KOPT-K1 (cell line): ENCODE measurements around the gene MARK3.
"Not testable (repeated sequence)": the region's sequence is repeated elsewhere in the genome, so short reads cannot be mapped to it uniquely, and the experiment has no call there.

Source experiments
- H3K27ac ChIP-seq: fragments of 200-600 bp; sonication (generic); 2 replicates; pipeline ENCODE4 v1.5.1; 2016; ENCODE audit warnings: antibody characterized with exemption, mild to moderate bottlenecking, low read depth, low read length; ENCODE audit not compliant: poor library complexity, severe bottlenecking
- H3K36me3 ChIP-seq: fragments of 200-600 bp; sonication (generic); 2 replicates; pipeline ENCODE4 v1.5.1; 2017; ENCODE audit warnings: antibody characterized with exemption, mild to moderate bottlenecking, low read length, moderate library complexity; ENCODE audit not compliant: insufficient read depth
- H3K9me3 ChIP-seq: fragments of 200-600 bp; sonication (generic); 2 replicates; pipeline ENCODE4 v1.5.1; 2017; ENCODE audit warnings: antibody characterized with exemption, low read length, mild to moderate bottlenecking; ENCODE audit not compliant: insufficient read depth, poor library complexity, severe bottlenecking

The MARK3 gene

DNA sequence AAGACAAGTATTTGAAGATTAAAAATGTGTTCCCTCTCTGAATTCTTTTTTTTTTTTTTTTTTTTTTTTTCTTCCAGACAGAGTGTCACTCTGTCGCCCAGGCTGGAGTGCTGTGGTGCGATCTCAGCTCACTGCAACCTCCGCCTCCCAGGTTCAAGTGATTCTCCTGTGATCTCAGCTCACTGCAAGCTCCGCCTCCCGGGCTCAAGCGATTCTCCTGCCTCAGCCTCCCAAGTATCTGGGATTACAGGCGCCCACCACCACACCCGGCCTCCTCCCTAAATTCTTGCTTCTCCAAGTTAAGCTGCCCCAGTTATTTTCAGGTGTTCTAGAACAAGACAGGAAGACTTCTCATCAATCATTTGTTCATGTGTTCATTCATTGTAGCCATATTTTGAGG is 127.0 kb downstream of the MARK3 start:
- not testable (repeated sequence) for H3K9me3 ChIP-seq, H3K27ac ChIP-seq
- peaks cover 42% of the 10 kb centered on the region; the same call in 1 of the 2 replicates for H3K36me3 ChIP-seq

DNA sequence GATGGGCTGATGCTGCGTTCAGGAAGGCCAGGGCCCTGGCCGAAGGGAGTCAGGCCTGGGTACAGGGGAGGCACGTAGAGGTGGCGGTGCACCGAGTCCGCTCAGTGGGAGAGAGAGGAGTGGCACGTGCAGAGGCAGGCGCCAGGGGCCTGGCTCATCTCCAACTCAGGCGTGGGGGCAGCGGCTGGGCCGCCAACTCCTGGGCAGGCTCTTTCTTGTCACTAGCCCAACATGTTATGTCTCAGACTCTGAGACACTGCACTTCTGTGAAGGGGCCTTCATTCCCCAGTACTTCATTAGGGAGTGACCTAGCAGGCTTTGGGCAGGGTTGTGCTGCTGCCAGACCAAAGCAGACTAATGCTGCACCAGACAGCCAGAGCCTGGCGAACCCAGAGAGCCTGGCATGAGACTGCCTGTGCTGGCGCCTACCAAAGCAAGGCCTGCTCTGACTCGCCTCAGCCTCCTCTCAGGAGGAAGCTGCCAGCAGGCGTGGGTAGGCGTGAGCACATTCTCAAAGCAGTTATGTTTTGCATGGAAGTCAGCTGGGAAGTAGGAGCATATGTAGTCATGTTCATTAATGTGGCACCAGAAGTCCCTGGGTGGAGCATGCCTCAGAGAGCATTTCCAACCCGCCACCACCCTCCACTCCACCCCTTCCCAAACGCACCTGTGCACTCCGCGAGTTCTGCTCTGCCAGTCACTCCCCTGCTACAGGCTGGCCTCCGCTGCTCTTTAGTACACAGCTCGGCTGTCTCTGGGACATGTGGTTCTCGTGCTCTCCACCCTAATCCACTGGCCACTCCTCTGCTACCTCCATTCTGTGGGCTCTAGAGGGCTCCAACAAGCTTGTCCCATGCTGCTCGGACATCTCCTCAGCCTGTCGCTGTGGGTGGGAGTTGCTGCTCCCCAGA is 127.7 kb downstream of the MARK3 start:
- Histone ChIP-seq H3K9me3 (no peaks in the 10 kb centered on the region), H3K27ac (no peak overlapping the region), H3K36me3 (peaks cover 36% of the 10 kb centered on the region; the same call in 1 of the 2 replicates)

DNA sequence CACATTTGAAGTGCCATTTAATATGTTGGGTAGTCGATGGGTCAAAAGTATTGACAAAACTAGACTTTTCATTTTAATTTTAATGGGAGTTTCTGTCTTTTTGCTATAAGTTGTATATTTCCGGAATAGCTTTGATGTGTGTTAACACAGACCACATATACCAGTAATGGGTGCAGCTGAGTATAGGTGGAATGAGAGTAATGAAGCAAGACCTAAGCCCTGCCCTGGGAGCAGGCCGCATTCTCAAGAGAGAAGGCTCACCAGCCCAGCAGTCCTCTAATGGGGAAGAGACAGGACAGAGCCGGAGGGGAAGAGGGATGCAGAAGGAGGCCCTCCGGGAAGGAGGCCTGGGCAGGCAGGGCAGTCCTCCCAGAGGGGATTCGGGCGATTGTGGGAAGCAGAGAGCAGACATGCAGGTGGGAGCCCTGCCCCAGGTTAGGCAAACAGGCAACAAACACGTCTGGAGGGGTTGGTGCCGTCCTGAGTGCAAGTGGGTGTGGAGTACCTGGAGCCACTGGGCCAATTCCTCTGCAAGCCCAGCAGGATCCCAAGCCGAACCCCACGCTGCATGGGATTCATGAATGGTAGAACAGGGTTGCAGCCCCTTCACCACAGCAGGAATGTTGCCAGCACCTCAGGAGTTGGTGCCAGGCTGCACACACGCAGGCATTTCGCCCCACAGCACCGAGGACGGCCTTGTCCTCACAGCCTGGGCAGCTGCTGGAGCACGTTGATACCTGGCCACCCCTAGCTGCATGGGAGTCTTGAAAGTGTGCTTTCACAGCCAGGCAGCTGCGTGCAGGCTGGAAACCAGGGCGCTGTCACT is 129.6 kb downstream of the MARK3 start:
- H3K9me3 ChIP-seq: no peaks in the 10 kb centered on the region
- H3K36me3 ChIP-seq: peaks cover 18% of the 10 kb centered on the region; the same call in 1 of the 2 replicates
- H3K27ac ChIP-seq: no peak overlapping the region

DNA sequence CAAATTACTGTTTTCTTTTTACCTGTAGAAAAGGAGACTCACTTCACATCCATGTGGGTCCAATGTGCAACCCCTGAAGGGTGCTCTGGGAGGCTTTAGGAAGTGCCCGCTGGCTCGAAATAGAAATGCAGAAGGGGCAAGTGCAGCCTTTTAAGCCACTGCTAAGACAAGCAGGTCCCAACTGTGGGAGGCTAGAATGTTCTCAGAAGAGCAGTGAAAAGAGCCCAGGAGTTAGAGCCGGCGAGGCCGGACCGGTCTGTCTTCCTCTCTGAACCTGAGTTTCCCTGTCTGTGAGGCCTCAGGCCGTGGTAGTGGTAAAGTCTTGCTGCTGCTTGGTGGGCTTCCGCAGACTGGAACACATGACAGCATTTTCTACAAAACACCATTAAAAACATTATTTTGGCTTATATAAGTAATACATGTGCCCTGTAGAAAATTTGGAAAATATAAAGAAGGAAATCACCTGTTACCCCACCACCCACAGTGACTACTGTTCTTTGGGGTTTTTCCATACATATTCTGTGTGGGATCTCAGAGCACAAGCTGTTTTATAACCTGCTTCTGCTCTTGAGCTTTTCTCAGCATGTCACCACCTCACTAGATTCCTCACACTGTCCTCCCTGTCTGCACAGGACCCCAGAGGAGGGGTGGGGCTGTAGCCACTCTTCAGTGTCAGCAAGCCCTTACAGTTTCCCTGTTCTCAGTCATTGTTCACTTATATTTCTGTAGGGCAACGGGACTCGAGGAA is 131.4 kb downstream of the MARK3 start:
- H3K27ac ChIP-seq: no peak overlapping the region

DNA sequence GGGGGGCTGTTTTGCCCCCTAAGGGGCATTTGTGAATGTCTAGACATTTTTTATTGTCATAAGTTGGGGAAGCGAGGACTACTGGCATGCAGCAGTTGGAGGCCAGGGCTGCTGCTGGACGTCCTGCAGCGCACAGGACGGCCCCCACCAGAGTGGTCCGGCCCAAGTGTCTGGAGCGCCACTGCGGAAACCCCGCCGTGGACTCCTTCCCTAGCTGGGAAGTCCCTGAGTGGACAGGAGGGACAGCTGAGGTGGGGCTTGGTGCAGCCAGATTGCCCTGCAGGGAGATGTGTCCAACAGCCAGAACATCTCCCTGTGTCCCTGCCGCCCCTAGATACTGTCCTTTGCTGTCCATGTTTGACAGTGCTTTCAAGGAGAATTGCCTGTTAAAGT is 132.0 kb downstream of the MARK3 start:
- Histone ChIP-seq H3K9me3 (no peaks in the 10 kb centered on the region), H3K36me3 (no peaks in the 10 kb centered on the region; the same call in 1 of the 2 replicates), H3K27ac (no peak overlapping the region)

More for the DNA sequence above, 131.4 kb downstream of the MARK3 start:
- Histone ChIP-seq H3K36me3 (peaks cover under 1% of the 10 kb centered on the region; the same call in 1 of the 2 replicates), H3K9me3 (no peaks in the 10 kb centered on the region)

DNA sequence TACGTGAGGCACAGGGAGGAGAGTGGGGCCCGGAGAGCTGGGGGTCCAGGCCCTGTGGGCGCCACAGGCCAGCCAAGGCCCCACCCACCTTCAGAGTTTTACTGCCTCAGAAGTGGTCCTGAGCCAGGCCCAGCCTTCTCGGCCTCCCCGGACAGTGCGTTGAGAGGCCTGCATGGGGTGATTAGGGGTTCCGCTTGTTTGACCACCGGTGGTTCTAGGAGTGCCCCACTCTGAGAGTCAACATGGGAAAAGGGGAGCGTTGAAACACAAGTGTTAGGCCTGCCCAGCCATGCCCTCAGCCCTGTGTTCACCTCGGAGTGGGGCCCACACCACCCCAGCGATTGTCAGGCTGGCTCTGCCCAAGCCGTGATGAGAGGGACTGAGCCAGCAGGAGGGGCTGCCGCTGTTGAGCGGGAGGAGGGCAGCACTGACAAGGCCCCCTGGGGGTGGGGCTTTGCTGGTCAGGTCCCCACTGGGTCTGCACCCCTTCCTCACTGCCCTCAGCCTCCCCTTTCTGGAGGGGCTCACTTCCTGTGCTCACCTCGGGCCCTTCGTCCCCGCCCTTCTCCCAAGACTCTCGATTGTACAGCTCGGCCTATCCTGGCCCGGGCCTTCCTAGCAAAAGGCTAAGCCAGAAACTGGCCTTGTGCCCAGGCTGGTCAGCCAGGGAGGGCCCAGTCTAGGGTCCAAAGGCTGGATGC is 132.7 kb downstream of the MARK3 start:
- Histone ChIP-seq H3K9me3 (no peaks in the 10 kb centered on the region), H3K27ac (no peak overlapping the region), H3K36me3 (no peaks in the 10 kb centered on the region; the same call in 1 of the 2 replicates)

DNA sequence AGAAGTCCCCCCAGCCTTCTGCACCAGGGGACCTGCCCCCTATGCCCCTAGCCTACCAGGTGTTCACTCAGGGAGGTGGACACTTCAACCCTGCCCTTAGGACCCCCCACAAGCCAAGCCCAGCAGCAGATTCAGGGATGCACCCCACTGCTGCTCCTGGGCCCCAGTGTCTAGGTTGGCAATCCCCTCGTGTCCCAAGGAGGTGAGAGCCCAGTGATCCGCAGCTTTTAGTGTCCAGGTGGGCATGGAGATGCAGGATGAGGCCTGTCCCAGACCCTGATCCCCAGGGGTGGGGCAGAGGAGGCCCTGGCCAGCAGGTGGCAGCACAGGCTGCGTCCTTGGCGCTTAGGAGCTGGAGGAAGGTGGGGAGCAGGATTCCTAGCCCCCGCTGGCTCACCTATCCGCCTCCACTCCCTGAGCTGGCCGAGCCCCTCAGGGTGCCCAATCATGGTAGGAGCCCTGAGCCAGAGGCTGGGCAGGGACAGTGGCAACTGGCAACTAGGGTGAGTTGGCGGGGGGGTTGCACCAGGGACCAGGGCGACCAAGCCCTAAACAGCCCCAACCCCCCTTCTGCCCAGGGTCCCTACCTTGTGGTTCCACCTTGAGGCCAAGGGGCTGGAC is 133.3 kb downstream of the MARK3 start:
- no peak overlapping the region for H3K27ac ChIP-seq

DNA sequence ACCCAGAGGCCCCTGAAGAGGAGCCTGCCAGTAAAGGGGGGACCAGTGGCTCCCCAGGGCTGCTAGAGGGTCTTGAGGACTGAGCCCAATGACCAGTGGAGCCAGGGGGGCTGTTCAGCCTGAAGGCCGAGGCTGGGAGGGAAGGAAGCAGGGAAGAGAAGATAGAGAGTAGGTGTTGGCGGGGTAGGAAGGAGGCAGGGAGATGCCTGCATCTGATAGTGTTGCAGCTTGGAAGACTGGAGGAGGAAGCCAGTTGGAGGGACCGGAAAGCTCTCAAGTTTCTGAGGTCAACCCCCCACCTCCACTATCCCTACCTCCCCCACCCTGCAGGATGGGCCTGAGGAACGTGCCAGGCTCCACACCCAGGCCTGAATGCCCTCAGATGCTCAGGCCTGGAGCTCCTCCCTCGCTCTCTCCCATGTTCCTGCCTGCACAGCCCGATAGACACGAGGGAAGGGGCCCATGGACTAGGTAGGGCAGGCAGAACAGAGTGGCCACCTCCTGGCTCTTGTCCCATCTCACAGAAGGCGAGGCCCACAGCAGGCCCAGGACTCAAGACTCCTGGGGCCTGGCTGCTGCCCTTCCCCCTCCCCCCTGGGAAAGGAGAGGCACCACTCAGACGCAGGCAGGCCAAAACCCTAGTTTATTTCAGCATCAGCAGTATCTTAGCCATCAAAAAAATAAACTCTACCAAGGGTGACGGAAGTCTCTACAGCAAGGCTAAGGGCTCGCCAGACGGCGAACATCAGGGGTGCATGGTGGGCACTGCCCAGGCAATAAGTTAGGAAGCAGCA is 134.0 kb downstream of the MARK3 start:
- H3K9me3 ChIP-seq: no peaks in the 10 kb centered on the region
- no peaks in the 10 kb centered on the region for H3K36me3 ChIP-seq
- H3K27ac ChIP-seq: no peak overlapping the region

More for the DNA sequence above, 133.3 kb downstream of the MARK3 start:
- Histone ChIP-seq H3K36me3 (no peaks in the 10 kb centered on the region), H3K9me3 (no peaks in the 10 kb centered on the region)

DNA sequence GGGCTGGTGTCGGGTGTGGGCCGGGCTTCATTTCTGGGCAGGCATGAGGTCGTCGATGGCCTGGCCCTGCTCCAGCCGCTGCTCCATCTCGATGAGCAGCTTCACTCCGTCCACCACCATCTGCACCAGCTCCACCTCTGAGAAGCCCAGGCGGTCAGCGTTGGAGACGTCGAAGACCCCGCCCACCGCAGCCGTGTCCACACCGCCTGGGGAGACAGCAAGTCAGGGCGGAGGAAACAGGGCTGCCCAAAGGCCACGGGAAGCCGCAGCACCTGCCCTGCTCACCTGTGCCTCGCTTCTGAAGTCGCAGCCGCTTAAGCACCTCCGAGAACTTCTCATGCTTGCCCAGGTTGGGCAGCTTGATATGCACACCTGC is 134.6 kb downstream of the MARK3 start:
- no peak overlapping the region for H3K27ac ChIP-seq
- no peaks in the 10 kb centered on the region for H3K9me3 ChIP-seq
- no peaks in the 10 kb centered on the region for H3K36me3 ChIP-seq

DNA sequence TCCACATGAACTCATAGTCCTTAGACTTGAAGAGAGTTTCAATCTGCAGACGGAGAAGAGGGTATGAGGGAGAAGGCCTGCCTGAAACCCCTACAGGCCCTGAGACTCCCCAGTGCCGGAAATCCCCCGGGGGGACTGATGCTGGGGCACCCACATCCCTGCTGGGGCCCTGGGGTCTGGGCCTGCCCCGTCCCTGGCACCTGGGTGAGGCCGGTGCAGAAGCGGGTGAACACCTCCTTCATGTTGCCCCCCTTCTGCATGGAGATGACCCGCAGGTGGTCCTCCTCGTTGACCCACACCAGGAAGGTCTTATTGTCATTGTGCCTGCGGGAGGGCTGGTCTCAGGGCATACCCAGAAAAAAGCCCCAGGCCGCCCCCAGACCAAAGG is 135.0 kb downstream of the MARK3 start:
- no peak overlapping the region for H3K27ac ChIP-seq

DNA sequence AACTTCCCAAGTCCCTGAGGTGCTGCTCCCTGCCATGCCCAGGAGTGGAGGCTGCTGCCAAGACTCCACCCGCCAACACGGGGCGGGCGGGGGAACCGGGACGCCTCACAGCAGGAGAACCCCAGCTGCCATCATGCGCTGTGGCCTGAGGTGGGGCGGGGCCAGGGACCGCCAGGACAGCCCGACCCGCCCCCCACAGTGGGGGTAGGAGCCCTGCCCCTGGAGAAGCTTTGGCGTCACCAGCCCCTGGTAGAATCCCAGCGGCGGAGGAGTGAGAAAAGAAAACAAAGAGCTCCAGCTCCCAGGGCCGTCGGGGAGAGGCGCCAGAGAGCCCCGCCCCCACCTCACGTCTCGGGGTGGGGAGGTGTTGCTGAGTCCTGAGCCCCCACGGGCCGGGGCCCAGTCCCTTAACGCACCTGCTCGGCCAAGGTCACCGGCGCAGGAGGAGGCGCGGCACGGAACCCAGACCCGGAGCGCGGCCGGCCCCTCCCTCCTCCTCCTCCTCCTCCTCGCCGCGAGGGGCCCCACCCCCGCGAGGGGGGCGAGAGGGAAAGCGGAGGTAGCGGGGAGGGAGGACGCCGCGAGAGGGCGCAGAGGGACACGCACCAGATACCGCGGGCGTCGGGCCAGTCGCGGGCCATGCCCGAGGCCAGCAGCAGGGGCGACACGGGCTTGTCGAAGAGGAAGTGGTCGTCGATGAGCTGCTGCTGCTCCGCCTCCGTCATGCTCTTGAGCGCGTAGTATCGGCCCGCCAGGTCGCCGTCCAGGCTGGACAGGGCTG is 135.6 kb downstream of the MARK3 start:
- Histone ChIP-seq H3K36me3 (no peaks in the 10 kb centered on the region), H3K9me3 (no peaks in the 10 kb centered on the region), H3K27ac (no peak overlapping the region)

More for the DNA sequence above, 135.0 kb downstream of the MARK3 start:
- Histone ChIP-seq H3K9me3 (no peaks in the 10 kb centered on the region), H3K36me3 (no peaks in the 10 kb centered on the region)

DNA sequence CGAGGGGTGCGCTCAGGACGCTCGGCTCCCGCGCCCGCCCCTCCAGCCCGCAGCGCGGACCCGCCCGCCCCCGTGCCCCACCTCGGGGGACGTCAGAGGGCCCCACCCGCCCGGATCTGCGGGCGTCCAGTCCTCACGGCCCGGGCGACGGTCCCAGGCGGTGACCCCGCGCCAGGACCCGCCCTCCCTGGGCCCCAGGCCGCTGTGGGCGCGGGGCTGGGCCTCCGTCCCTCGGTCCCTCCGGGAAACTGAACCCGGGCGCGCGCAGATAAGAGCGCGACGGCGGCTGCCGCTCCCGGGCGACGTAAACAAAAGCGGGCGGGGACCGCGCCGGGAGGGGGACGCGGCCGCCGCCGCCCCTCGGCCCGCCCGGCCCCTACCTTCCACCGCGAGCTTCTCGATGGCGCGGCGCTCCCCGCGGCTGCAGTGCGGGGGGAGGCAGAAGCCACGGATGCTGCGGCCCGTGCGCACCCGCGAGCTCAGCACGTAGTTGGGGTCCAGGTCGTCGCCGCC is 136.3 kb downstream of the MARK3 start:
- no peak overlapping the region for H3K27ac ChIP-seq

More for the DNA sequence above, 136.3 kb downstream of the MARK3 start:
- H3K36me3 ChIP-seq: no peaks in the 10 kb centered on the region
- no peaks in the 10 kb centered on the region for H3K9me3 ChIP-seq
